Heart left ventricle (tissue), 13 donors: Measurements from ENCODE around the gene TNFRSF8.

Experiments
- POLR2A ChIP-seq, 2 donors: fragments of 450-650 bp; IDR thresholded peaks; one replicate each; pipeline ENCODE4 v1.6.1; 2017; ENCODE audit warnings: antibody characterized with exemption in 2 of 2, mild to moderate bottlenecking in 2 of 2, moderate library complexity in 2 of 2
- TF ChIP-seq, protein P1 (sequence below), 12 donors: fragments of 200-600 bp; sonication (generic) in 4 of 12; IDR thresholded peaks; one replicate each; pipeline versions ENCODE4 v1.5.0 to v1.8.0; 2018 to 2022; ENCODE audit warnings: antibody characterized with exemption in 12 of 12, mild to moderate bottlenecking in 5 of 12
- donor health status: ischemic (EF 13 %, LVEDD 7.1; RV severe dilation, severe dysfunction).
- donor health status: DM: no; HTN: yes; CAD: no.
- donor health status: DM: no; HTN: no; CAD: no.
- donor health status: ischemic (EF 25% LVEDD 6.9; RV normal size, moderate dysfunction).
- donor health status: ischemic (EF 25% LVEDD 5.7; RV mildly dilated, moderate dysfunction).
- donor health status: ischemic (EF 35%, LVEDD 5.7; RV mildly dilated, moderate dysfunction).
- donor health status: nonischemic (EF 11% LVEDD 7.7; RV severe dilation, severe dysfunction).
- donor health status: DM: yes; HTN: yes; CAD: no.
- donor health status: PGD.
- donor health status: ischemic (EF 29% LVEDD 5.4; RV normal size, mild dysfunction).
- donor health status: nonischemic (EF 23%, LVEDD 6.1; RV moderate dilation, normal function).

DNA sequence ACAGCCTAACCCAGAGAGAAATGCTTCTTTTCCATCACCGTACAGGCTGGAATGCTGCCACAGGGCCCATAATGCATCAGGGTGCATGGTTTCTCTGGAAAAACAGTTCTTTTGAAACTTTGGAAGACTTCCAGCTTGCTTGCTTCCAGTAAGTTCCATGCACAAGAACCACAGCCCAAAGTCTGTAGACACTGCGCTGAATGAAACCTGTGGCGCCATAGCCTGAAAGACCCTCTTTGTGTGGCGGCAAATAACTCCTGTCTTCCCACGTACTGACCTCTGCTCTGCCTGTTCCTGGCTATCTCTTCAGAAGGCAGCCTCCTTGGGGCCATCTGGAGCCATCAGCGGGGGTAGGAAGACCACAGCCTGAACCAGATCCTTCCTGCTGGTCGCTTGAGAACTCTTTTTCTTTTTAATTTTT is 28.7 kb upstream of the TNFRSF8 start:
- TF ChIP-seq, protein P1, sequence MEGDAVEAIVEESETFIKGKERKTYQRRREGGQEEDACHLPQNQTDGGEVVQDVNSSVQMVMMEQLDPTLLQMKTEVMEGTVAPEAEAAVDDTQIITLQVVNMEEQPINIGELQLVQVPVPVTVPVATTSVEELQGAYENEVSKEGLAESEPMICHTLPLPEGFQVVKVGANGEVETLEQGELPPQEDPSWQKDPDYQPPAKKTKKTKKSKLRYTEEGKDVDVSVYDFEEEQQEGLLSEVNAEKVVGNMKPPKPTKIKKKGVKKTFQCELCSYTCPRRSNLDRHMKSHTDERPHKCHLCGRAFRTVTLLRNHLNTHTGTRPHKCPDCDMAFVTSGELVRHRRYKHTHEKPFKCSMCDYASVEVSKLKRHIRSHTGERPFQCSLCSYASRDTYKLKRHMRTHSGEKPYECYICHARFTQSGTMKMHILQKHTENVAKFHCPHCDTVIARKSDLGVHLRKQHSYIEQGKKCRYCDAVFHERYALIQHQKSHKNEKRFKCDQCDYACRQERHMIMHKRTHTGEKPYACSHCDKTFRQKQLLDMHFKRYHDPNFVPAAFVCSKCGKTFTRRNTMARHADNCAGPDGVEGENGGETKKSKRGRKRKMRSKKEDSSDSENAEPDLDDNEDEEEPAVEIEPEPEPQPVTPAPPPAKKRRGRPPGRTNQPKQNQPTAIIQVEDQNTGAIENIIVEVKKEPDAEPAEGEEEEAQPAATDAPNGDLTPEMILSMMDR (IDR thresholded peaks at IDR 0.05) = no peak
- TF ChIP-seq POLR2A (IDR thresholded peaks at IDR 0.05) = no peak
